ENCODE data around the gene DCXR.

DCXR gene

GRCh38 chr17:82029391-82029790 is 8.1 kb downstream of the DCXR start:
- H3K4me3 ChIP-seq (ENCODE audit: low read length), result no peak overlapping the region
- no peaks in the 10 kb centered on the region for H3K9me3 ChIP-seq (ENCODE audit: control insufficient read depth, insufficient read depth, low read length)
- peaks cover 4% of the 10 kb centered on the region; the same call in 1 of the 2 replicates for H3K4me1 ChIP-seq (ENCODE audit: control insufficient read depth, insufficient read depth, low read length)
- no peak for DNase-seq (ENCODE audit: low read depth, low spot score)
- peaks cover 2% of the 10 kb centered on the region; the same call in 1 of the 2 replicates for H3K36me3 ChIP-seq (ENCODE audit: control insufficient read depth, insufficient read depth, low read length)
- no peaks in the 10 kb centered on the region for H3K27me3 ChIP-seq (ENCODE audit: control insufficient read depth, insufficient read depth, low read length)
- H3K27ac ChIP-seq (ENCODE audit: low read length), result no peak overlapping the region
- WGBS (ENCODE audit: insufficient coverage, insufficient read length), result no CpG with 5 or more reads among the region's 16 CpGs

GRCh38 chr17:82028966-82029365 is 8.5 kb downstream of the DCXR start:
- no peaks in the 10 kb centered on the region for H3K9me3 ChIP-seq (ENCODE audit: control insufficient read depth, insufficient read depth, low read length)
- peaks cover 2% of the 10 kb centered on the region; the same call in 1 of the 2 replicates for H3K36me3 ChIP-seq (ENCODE audit: control insufficient read depth, insufficient read depth, low read length)
- H3K27me3 ChIP-seq (ENCODE audit: control insufficient read depth, insufficient read depth, low read length), result no peaks in the 10 kb centered on the region
- H3K4me1 ChIP-seq (ENCODE audit: control insufficient read depth, insufficient read depth, low read length), result peaks cover 3% of the 10 kb centered on the region; the same call in 1 of the 2 replicates
- WGBS (ENCODE audit: insufficient coverage, insufficient read length), result no CpG with 5 or more reads among the region's 9 CpGs
- H3K27ac ChIP-seq (ENCODE audit: low read length), result no peak overlapping the region
- no peak overlapping the region for H3K4me3 ChIP-seq (ENCODE audit: low read length)
- no peak for DNase-seq (ENCODE audit: low read depth, low spot score)

- Histone ChIP-seq H3K27ac (ENCODE audit: low read length) (no peak overlapping the region), H3K27me3 (ENCODE audit: control insufficient read depth, insufficient read depth, low read length) (no peaks in the 10 kb centered on the region), H3K4me3 (ENCODE audit: low read length) (no peak overlapping the region), H3K4me1 (ENCODE audit: control insufficient read depth, insufficient read depth, low read length) (peaks cover 3% of the 10 kb centered on the region; the same call in 1 of the 2 replicates), H3K36me3 (ENCODE audit: control insufficient read depth, insufficient read depth, low read length) (peaks cover 2% of the 10 kb centered on the region; the same call in 1 of the 2 replicates), H3K9me3 (ENCODE audit: control insufficient read depth, insufficient read depth, low read length) (no peaks in the 10 kb centered on the region)
- no peak for DNase-seq (ENCODE audit: low read depth, low spot score)
- no CpG with 5 or more reads among the region's 13 CpGs for WGBS (ENCODE audit: insufficient coverage, insufficient read length)
Observed at GRCh38 chr17:82028246-82028645, 9.3 kb downstream of the DCXR start.

- peaks cover 1% of the 10 kb centered on the region for H3K4me1 ChIP-seq (ENCODE audit: control insufficient read depth, insufficient read depth, low read length)
- peaks cover 2% of the 10 kb centered on the region; the same call in 1 of the 2 replicates for H3K36me3 ChIP-seq (ENCODE audit: control insufficient read depth, insufficient read depth, low read length)
- H3K4me3 ChIP-seq (ENCODE audit: low read length), result no peak overlapping the region
- H3K27me3 ChIP-seq (ENCODE audit: control insufficient read depth, insufficient read depth, low read length), result no peaks in the 10 kb centered on the region
- no CpG with 5 or more reads among the region's 25 CpGs for WGBS (ENCODE audit: insufficient coverage, insufficient read length)
- no peak for DNase-seq (ENCODE audit: low read depth, low spot score)
- H3K9me3 ChIP-seq (ENCODE audit: control insufficient read depth, insufficient read depth, low read length), result no peaks in the 10 kb centered on the region
- no peak overlapping the region for H3K27ac ChIP-seq (ENCODE audit: low read length)
Observed at GRCh38 chr17:82025401-82026107, 11.9 kb downstream of the DCXR start.

GRCh38 chr17:82024859-82025258 is 12.6 kb downstream of the DCXR start:
- Histone ChIP-seq H3K9me3 (ENCODE audit: control insufficient read depth, insufficient read depth, low read length) (no peaks in the 10 kb centered on the region), H3K27me3 (ENCODE audit: control insufficient read depth, insufficient read depth, low read length) (no peaks in the 10 kb centered on the region), H3K4me3 (ENCODE audit: low read length) (no peak overlapping the region), H3K4me1 (ENCODE audit: control insufficient read depth, insufficient read depth, low read length) (peaks cover 1% of the 10 kb centered on the region), H3K27ac (ENCODE audit: low read length) (no peak overlapping the region), H3K36me3 (ENCODE audit: control insufficient read depth, insufficient read depth, low read length) (peaks cover 2% of the 10 kb centered on the region; the same call in 1 of the 2 replicates)
- WGBS (ENCODE audit: insufficient coverage, insufficient read length), result no CpG with 5 or more reads among the region's 17 CpGs
- no peak for DNase-seq (ENCODE audit: low read depth, low spot score)

- no CpG with 5 or more reads among the region's 55 CpGs for WGBS (ENCODE audit: insufficient coverage, insufficient read length)
- H3K36me3 ChIP-seq (ENCODE audit: control insufficient read depth, insufficient read depth, low read length), result no peaks in the 10 kb centered on the region; the same call in 1 of the 2 replicates
Observed at GRCh38 chr17:82023447-82024241, 13.9 kb downstream of the DCXR start.

GRCh38 chr17:82022981-82023446 is 14.5 kb downstream of the DCXR start, which contains the start of gene LRRC45:
TSS of gene LRRC45 (plus strand) at chr17:82023305. CDS start at chr17:82023644, 339 bp downstream.
- peaks cover 2% of the 10 kb centered on the region; the same call in 1 of the 2 replicates for H3K36me3 ChIP-seq (ENCODE audit: control insufficient read depth, insufficient read depth, low read length)
- no peak within 1 kb of the TSS for H3K27ac ChIP-seq (ENCODE audit: low read length)
- no CpG with 5 or more reads among the region's 42 CpGs for WGBS (ENCODE audit: insufficient coverage, insufficient read length)
- H3K4me3 ChIP-seq (ENCODE audit: low read length), result peak within 1 kb of the TSS; percentile 64
- H3K27me3 ChIP-seq (ENCODE audit: control insufficient read depth, insufficient read depth, low read length), result no peaks in the 10 kb centered on the region
- no peaks in the 10 kb centered on the region for H3K9me3 ChIP-seq (ENCODE audit: control insufficient read depth, insufficient read depth, low read length)
- peak; percentile 98 for DNase-seq (ENCODE audit: low read depth, low spot score)
- H3K4me1 ChIP-seq (ENCODE audit: control insufficient read depth, insufficient read depth, low read length), result peaks cover 1% of the 10 kb centered on the region

More at GRCh38 chr17:82023447-82024241, 13.9 kb downstream of the DCXR start:
- no peak for DNase-seq (ENCODE audit: low read depth, low spot score)
- Histone ChIP-seq H3K4me3 (ENCODE audit: low read length) (peak overlapping the region; percentile 64; the same call in 1 of the 2 replicates), H3K27me3 (ENCODE audit: control insufficient read depth, insufficient read depth, low read length) (no peaks in the 10 kb centered on the region), H3K4me1 (ENCODE audit: control insufficient read depth, insufficient read depth, low read length) (peaks cover 1% of the 10 kb centered on the region), H3K27ac (ENCODE audit: low read length) (no peak overlapping the region), H3K9me3 (ENCODE audit: control insufficient read depth, insufficient read depth, low read length) (no peaks in the 10 kb centered on the region)

GRCh38 chr17:82022310-82022980 is 15.1 kb downstream of the DCXR start, which contains the start of gene CENPX:
TSS of gene CENPX (minus strand) at chr17:82022878. CDS start at chr17:82022861, 17 bp downstream.
- H3K9me3 ChIP-seq (ENCODE audit: control insufficient read depth, insufficient read depth, low read length), result no peaks in the 10 kb centered on the region
- H3K27me3 ChIP-seq (ENCODE audit: control insufficient read depth, insufficient read depth, low read length), result no peaks in the 10 kb centered on the region
- no CpG with 5 or more reads among the region's 64 CpGs for WGBS (ENCODE audit: insufficient coverage, insufficient read length)
- peaks cover 1% of the 10 kb centered on the region for H3K4me1 ChIP-seq (ENCODE audit: control insufficient read depth, insufficient read depth, low read length)
- H3K36me3 ChIP-seq (ENCODE audit: control insufficient read depth, insufficient read depth, low read length), result 0 out of 2 replicates have a peak, but pooled peaks cover 2% of the 10 kb centered on the region
- no peak within 1 kb of the TSS for H3K27ac ChIP-seq (ENCODE audit: low read length)
- DNase-seq (ENCODE audit: low read depth, low spot score), result no peak
- peak within 1 kb of the TSS; percentile 64 for H3K4me3 ChIP-seq (ENCODE audit: low read length)

- Histone ChIP-seq H3K4me3 (ENCODE audit: low read length) (peak overlapping the region; percentile 57), H3K27me3 (ENCODE audit: control insufficient read depth, insufficient read depth, low read length) (no peaks in the 10 kb centered on the region), H3K27ac (ENCODE audit: low read length) (no peak overlapping the region), H3K4me1 (ENCODE audit: control insufficient read depth, insufficient read depth, low read length) (peaks cover 1% of the 10 kb centered on the region), H3K36me3 (ENCODE audit: control insufficient read depth, insufficient read depth, low read length) (0 out of 2 replicates have a peak, but pooled peaks cover 2% of the 10 kb centered on the region), H3K9me3 (ENCODE audit: control insufficient read depth, insufficient read depth, low read length) (no peaks in the 10 kb centered on the region)
- DNase-seq (ENCODE audit: low read depth, low spot score), result no peak
- no CpG with 5 or more reads among the region's 10 CpGs for WGBS (ENCODE audit: insufficient coverage, insufficient read length)
Observed at GRCh38 chr17:82021900-82022309, 15.6 kb downstream of the DCXR start.

Measured in iPS DF 6.9 (cell line).